ENCODE data around the gene GAK.

GAK gene

DNA sequence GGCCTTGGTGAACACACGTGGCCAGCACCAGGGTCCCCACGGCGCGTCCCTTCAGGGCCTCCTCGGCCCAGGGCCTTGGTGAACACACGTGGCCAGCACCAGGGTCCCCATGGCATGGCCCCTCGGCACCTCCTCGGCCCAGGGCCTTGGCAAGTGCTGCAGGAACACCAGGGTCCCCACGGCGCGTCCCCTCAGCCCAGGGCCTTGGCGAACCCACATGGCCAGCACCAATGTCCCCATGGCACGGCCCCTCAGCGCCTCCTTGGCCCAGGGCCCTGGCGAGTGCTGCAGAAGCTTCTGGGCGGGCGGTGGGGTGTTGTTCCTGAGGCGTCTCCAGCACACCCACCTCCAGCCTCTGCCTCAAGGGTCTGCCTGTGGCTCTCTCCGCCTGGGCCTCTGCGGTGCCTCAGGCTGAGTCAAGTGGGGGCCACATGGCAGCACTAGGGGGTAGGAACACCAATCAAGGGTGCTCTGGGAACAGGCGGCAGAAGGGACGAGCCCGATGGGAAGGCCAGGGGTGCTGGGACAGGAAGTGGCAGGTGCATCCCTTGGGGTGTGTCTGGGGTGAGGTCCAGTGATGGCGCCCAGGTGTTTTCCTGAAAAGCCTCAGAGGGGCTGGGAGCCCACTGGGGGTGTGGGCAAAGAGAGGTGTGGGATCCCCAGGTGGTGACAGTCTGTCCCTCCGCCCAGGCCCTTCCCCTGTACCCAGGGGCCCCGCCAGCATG, 64.4 kb downstream of the GAK start:
- no peak for DNase-seq

DNA sequence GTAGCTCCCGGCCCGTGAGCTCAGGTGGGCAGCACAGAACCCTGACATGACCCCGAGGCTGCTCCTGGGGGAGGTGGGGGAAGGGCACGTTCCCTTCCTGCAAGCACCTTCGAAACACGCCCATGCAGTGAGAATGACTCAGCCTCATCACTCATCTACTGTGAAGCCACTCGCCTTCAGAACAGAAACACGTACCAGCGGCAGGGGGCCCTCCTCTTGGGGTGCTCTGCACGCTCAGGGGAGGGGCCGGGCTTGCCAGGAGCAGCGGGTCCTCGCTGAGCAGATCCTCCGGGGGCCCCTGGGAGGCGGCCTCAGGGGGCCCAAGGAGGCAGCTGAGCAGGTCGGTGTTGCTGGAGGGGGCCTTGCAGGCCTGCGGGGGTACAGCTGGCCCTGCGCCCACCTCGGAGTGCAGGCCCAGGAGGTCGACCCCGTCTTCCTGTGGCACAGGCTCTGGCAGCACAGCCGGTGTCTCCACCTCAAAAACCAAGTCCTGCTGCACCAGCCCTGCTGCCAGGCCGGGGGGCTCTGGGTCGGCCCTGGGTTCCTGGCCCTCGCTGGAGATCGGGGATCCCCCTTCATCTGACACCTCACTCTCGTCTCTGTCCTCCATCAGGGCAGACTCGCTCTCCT, 65.2 kb downstream of the GAK start:
- DNase-seq = no peak

DNA sequence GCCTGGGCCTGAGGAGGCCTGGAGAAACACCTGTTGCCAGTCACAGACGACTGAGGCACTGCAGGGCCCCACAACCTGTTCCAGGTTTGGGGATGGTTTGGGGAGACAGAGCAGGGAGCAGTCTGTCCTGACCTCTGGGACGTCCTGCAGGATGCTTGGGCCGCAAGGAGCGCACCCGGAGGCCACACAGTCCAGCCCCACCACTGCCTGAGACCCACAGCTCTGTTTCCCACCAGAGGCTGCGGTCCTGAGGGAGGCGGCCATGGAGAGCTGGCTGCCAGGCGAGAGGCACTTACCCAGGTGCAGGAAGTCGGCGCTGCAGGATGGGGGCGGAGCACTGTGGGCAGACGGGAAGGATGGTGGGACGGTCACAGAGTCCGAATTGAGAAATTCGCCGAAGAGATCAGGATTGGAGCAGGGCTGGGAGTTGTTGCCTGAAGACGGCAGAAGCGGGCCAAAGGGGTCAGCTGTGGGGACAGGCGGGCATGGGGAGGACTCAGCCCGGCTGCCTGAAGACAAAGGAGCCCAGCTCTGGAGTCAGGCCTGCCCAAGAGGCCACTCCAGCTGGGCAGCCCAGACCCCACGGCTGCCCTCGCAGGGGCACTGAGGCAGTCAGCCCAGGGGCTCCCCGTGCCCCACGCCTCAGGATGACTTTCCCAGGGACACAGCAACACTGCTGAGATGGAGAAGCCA, 65.9 kb downstream of the GAK start:
- no peak for DNase-seq

GRCh38 chr4:865572-865971, 66.5 kb downstream of the GAK start:
- no peak for DNase-seq

- DNase-seq = no peak
Measured at GRCh38 chr4:865121-865465, 67.0 kb downstream of the GAK start.

DNA sequence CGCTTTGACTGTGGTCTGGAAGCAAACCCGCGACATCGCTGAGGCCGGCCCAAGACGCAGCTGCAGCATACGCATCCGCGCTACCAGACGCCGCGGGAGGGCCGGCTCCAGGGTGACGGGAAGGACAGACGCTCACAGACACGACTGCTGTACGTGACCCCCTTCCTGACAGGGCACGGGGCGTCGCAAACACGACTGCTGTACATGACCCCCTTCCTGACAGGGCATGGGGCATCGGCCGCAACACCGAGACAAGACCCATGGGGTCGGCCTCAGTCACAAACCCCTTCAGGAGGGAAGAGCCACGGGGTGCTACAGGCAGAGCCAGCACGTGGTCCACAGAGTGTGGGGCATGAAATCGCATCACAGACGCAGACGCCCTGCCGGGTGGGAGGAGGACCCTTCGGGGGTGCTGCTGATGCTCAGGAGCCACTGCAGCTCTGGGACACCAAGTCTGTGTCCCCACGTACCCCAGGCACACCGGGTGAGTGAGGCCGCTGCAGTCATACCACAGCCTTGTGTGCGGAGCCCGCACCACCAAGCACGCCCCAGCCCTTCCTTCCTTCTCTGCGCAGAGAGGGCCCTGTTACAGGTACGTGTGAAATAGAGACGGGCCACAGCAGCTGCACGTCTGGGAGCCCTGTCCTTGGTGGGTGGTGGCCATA, 67.5 kb downstream of the GAK start:
- no peak for DNase-seq

- DNase-seq = no peak
Measured at GRCh38 chr4:860561-860960, 71.6 kb downstream of the GAK start.

DNA sequence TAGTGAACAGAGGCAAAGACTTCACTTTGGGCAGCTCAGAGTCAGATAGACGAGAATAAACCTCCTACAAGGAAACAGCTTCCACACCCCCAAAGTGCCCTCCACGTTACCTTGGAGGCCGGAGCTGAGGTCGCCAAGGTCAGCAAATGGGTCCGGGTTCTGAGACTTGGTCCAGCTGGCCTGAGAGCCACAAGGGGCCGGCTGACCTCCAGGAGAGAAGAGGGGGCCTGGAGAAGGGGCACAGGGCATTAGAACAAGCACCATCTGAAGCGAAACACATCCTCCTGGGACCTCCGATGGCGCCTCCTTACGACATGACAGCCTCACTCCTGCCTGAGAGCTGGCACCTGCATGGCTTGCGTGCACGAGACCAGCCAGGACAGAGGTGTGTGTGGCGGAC, 72.6 kb downstream of the GAK start:
- DNase-seq = no peak

GRCh38 chr4:858831-859451, 73.2 kb downstream of the GAK start:
- no peak for DNase-seq

- no peak for DNase-seq
Measured at GRCh38 chr4:858041-858481, 74.1 kb downstream of the GAK start.

- DNase-seq = no peak
Measured at GRCh38 chr4:857461-857860, 74.7 kb downstream of the GAK start.

DNA sequence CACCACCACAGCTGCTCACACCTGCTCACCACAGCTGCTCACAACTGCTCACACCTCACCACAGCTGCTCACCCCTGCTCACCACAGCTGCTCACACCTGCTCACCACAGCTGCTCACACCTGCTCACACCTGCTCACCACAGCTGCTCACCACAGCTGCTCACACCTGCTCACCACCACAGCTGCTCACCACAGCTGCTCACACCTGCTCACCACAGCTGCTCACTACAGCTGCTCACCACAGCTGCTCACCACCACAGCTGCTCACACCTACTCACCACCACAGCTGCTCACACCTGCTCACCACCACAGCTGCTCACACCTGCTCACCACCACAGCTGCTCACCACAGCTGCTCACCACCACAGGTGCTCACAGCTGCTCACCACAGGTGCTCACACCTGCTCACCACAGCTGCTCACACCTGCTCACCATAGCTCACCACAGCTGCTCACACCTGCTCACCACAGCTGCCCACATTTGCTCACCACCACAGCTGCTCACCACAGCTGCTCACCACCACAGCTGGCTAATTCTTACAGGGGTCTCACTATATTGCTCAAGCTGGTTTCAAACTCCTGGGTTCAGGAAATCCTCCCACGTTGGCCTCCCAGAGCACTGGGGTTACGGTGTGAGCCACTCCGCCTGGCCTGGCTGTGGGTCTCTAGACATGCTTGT, 75.8 kb downstream of the GAK start:
- DNase-seq = peak; percentile 34

DNA sequence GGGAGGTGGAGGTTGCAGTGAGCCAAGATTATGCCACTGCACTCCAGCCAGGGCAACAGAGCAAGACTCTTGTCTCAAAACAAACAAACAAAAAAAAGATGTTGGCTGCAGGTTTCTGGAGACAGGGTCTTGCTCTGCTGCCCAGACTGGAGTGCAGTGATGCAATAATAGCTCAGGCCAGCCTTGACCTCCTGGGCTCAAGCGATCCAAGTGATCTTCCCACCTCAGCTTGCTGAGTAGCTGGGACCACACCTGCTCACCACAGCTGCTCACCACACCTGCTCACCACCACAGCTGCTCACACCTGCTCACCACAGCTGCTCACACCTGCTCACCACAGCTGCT, 76.3 kb downstream of the GAK start:
- peak; percentile 48 for DNase-seq

DNA sequence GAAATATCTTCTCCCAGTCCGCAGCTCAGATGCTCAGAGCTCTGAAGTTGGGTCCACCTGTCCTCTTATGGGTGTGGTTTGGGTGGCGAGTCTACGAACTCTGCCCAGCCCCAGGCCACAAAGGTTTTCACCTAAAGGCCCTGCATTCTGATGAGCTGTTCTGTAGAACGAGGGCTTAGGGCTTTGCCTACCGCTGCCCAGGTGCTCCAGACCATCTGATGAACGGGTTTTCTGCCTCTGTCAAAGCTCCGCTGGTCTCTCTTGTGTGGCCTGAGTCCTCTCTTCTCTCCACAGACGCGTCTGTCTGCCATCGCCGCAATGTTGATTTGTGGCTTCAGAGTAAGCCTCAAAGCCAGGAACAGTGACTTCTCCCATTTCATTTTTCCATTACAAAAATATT, 77.8 kb downstream of the GAK start:
- no peak for DNase-seq

- no peak for DNase-seq
Measured at GRCh38 chr4:853416-853781, 78.7 kb downstream of the GAK start.

- no peak for DNase-seq
Measured at GRCh38 chr4:851701-852430, 80.2 kb downstream of the GAK start.

DNA sequence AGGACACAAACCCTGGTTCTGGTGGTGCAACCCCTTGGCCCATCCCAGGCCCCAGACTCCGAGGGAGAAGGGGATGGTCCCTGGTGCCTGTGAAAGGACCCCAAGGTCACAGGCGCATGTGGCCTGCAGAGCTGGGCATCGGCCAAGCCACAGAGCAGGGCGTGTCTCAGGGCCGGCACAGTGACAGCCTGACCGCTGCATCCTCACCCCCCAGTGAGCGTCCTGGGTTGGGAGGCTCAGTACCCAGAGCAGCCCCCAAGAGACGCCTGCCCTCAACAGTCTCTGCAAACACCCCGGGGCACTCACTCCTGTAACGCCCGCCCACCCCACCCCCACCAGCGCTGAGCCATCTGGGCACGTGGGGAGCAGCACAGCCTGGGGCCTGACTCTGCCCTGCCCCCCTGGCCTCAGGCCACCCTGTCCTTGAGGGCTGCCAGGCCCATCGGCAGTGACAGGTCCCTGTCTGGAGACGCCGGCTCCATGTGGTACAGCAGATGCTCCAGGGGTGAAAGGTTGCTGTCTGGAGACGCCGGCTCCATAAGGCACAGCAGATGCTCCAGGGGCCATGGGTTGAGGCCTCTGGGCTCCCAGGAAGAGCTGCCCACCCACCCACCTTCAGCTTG, 81.7 kb downstream of the GAK start:
- DNase-seq = no peak

DNA sequence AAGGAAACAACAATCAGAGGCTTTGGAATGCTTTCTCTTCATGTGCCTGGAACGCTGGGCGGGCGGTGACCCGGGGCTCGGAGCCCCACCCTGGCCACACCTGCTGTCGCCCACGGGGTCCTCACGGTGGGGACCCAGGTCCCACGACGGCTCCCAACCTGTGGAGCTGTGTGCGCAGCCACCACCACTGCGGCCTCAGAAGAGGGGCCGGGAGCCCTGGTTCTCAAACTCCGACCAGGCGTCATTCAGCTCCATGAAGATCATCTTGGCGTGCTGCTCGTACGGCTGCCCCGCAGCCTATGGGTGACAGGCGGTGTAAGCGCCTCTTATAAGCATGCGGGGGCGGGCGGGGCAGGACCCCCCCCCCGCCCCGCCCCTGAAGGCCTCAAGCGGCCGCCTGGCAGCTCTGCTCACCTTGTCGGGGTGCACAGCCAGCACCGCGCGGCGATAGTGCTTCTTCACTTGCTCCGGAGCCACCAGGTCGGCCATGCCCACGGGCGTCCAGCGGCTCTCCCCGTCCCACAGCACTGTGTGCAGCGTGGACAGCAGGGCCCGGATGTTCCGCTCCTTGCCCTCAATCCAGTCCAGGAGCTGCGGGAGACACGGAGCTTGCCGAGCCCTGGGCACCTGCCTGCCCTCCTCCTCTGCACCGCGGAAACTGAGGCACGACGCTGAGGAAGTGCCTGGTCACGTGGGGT, 82.5 kb downstream of the GAK start:
- no peak for DNase-seq

DNA sequence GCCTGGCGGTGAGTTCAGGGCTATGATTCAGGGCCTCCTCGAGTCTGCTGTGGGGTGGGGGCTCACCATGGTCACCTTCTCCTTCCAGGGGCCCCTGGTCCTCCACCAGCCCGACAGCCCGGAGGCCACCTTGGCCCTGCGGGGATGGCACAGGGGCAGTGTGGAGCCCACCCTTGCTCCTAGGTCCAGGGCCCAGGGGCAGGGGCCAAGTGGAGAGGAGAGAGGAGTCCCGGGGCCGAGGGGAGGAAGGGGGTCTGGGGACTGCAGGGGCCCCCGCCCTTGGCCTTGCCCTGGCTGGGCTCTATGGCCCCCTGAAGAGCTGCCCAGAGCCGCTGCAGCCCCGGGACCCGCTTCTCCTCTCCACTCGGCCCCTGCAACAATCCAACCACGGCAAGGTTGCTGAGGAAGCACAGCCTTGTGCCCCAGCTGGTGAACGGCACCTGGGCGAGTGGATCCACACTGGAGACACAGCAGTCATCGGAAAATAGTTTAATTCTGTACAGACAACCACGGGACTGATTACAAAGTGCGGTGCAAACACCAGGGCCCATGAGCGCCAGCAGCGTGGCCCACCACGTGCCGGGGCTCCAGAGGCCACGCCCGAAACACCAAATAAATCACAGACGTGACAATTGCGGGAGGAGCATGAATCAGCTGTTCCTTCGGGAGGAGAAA, 83.2 kb downstream of the GAK start:
- DNase-seq = no peak

GRCh38 chr4:848307-848691, 83.8 kb downstream of the GAK start:
- no peak for DNase-seq

GRCh38 chr4:845836-846251, 86.3 kb downstream of the GAK start:
- DNase-seq = no peak
